ENCODE measurements around the gene ELOB. TPM values are rescaled to one million over a fixed set of nuclear protein-coding genes. Genes with fewer than 3 reads are reported as not detected.
A peak's percentile ranks its signal among the peaks of the same experiment; 100 is the strongest.

ELOB gene
- 100 to 1,000 TPM; 209 to 336 TPM for total RNA-seq
- long read RNA-seq, transcript ELOB-203 (4 exons, 991 nt): major isoform, 170 of 204 reads
- long read RNA-seq, transcript ELOB-202 (3 exons, 997 nt): minor isoform, 25 of 204 reads
- long read RNA-seq, partial matches to known transcripts: 2 of 204 reads
- long read RNA-seq, other reads (novel, unspliced or antisense): 5 of 204 reads

DNA sequence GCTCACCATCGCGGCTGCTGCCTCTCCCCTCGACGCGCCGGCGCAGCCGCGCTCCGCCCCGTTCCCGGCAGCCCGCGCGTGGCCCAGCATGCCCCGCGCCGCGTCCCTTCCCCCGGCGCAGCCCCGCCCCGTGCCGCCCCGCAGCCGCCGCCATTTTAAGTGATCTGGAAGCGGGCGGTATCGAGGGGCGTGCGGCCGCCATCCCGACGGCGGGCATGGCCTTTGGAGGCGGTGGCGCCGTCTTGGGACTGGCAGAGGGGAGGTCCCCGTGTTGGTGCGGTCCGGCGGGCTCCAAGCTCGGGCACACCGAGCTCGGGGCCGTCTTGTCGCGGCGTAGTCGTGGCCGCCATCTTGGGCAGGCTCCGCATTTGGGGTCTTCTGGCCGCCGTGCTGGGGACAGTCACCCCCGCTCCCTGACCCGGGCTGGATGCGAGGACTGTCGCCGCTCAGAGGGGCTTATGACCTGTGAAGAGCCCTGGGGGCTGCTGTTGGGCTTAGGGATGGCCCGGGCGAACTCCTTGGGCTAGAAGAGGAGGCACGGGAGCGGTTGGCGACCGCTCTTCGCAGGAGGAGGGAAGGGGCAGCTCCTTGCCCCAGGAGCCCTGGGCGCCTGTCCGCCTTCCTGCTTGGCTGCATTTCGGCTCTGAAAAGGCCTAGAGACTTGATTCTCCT lies at the start of gene ELOB:
ELOB (minus strand) TSS at position 50 of the 672 bp plus-strand sequence; CDS start at position 9, 41 bp downstream.
- DNase-seq: peak; percentile 82 to 91
- intact Hi-C loops (cut with DNase I, micrococcal nuclease): no loop called here

DNA sequence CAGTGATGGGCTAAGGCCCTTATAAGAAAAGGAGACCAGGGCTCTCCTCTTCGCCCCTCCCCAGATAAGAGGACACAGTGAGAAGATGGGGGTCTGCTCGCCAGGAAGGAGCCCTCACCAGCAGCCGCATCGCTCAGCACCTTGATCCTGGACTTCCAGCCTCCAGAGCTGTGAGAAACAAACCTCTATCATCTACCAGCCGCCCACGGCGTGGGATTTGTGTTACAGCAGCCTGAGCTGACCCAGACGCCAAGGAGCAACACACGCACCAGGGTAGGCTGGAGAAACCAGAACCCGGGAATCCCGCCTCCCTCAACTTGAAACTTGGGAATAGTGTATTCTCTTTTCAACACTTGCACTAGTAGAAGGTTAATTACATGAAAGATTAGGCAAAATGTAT lies 48.8 kb upstream of the ELOB start:
- no peak for DNase-seq
- intact Hi-C loops (cut with DNase I, micrococcal nuclease): no loop called here
- ATAC-seq: no peak

More for the DNA sequence above, at the start of gene ELOB:
- ATAC-seq: peak; percentile 89

DNA sequence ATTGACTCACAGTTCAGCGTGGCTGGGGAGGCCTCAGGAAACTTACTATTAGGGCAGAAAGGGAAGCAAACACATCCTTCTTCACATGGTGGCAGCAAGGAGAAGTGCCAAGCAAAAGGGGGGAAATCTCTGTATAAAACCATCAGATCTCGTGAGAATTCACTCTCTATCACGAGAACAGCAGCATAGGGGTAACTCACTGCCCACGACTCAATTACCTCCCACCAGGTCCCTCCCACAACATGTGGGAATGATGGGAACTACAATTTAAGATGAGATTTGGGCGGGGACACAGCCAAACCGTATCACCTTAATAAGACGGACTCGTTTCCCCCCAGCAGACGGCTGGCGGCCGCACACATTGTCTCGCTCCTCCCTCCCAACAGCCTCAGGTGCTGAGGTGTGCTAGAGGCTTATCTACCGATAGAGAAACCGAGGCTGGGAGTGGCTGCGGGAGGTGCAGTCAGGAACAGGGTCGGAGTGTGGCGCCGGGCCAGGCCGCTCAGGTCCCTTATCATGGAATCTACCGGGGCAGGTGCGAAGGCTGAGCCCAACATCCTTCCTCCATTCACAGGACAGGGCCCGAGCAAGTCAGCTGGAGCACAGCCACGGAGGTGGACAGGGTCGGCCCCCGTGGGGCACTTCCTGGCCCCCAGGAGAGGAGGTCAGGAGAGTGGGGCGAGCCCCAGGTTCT lies 48.1 kb upstream of the ELOB start:
- DNase-seq (no peak), ATAC-seq (no peak)
- intact Hi-C loops (cut with DNase I, micrococcal nuclease): no loop called here

DNA sequence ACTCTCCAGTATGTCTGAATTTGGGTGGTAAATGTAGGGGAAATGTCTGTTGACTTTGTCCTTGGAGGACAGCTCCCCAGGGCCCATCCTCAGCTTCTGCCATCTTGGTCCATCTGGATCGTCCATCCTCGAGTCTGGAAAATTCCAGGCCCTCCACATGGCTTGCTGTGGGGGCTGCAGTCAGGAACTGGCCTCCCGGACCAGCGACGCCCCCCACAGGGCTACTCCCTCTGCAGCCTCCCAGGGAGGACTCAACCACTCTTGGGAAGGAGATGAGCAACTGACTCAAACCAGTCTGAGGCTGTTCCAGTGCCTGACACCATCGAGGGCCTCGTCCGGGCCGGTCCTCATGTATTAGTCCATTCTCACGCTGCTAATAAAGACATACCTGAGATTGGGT lies 47.5 kb upstream of the ELOB start:
- ATAC-seq (no peak), DNase-seq (no peak)
- intact Hi-C loops (cut with DNase I, micrococcal nuclease): no loop called here

DNA sequence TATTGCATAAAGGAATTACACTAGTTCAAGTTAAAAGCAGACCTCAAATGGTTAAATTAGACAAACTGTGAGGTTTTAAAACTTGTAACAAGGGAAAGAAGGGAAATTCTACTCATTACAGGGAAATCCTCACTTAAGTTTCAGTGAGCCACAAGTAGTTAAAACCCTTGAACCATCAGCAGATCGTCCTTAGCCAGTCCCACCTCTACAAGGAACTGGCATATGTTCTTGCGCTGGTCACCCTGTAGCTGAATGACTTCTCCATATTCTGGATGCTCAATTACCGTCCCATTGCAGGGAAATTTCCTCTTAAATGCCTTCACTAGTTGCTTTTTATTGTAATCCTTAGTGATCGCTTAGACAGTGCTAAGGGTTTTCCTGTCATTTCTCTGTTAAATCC lies 45.4 kb upstream of the ELOB start:
- DNase-seq (no peak), ATAC-seq (no peak)
- intact Hi-C loops (cut with DNase I, micrococcal nuclease): no loop called here

DNA sequence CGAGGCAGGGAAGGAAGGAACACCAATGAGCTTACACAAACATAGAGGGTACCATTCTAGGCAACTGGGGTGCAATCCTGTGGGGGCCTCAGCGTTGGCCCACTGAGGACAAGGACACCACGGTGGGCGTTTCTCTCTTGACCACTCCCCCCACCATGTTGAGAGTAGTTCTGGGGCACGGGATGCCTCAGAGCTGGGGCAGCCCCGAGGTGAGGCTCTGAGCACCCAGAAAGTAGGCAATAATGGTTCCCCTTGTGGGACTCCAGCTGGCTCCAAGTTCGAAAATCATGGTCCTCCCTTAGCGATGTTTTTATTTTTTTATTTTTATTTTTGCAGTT lies 45.0 kb upstream of the ELOB start:
- DNase-seq: no peak

DNA sequence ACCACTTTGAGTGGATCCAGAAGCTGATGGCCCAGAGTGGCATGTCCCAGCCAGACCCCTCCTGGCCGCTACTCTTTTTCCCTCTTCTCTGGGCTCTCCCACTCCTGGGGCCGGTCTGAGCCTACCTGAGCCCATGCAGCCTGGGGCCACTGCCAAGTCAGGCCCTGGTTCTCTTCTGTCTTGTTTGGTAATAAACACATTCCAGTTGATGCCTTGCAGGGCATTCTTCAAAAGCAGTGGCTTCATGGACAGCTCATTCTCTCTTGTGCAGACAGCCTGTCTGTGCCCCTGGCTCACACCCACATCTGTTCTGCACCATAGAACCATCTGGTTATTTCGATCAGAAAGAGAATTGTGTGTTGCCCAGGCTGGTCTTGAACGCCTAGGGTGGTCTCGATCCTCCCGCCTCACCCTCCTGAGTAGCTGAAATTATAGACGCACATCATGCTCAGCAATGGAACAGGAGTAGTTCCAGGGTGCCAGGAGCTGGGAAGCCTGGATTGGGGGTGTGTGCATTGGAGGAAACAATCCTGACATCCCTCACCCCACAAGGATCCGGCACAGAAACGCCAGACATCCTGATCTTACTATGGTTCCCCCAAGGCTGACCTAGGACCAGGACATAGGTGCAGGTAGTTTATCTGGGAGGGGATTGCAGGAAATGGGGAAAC lies 44.5 kb upstream of the ELOB start:
- DNase-seq: no peak
- intact Hi-C loops (cut with DNase I, micrococcal nuclease): no loop called here
- ATAC-seq: no peak

More for the DNA sequence above, 45.0 kb upstream of the ELOB start:
- intact Hi-C loops (cut with DNase I, micrococcal nuclease): no loop called here
- no peak for ATAC-seq

DNA sequence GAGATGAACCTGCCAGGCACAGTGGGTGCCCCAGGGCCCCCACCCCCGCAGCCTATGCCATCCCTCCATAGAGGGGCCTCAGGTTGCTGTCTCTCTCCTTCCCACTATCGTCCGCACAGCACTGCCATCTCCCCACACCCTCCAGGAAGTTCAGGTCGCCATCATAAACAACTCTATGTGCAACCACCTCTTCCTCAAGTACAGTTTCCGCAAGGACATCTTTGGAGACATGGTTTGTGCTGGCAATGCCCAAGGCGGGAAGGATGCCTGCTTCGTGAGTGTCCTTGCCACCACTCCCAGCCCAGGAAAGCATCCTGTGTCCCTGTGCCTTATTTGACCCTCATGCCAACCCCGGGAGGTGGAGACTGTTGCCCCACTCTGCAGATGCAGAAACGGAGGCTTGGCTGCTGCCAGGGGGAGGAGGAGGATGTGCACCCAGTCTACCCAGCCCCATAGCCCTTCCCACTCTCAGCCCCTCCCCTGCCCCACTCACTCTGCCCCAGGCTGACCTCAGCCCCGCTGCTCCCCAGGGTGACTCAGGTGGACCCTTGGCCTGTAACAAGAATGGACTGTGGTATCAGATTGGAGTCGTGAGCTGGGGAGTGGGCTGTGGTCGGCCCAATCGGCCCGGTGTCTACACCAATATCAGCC lies 43.9 kb upstream of the ELOB start:
- ATAC-seq (no peak), DNase-seq (no peak)
- intact Hi-C loops (cut with DNase I, micrococcal nuclease): no loop called here

DNA sequence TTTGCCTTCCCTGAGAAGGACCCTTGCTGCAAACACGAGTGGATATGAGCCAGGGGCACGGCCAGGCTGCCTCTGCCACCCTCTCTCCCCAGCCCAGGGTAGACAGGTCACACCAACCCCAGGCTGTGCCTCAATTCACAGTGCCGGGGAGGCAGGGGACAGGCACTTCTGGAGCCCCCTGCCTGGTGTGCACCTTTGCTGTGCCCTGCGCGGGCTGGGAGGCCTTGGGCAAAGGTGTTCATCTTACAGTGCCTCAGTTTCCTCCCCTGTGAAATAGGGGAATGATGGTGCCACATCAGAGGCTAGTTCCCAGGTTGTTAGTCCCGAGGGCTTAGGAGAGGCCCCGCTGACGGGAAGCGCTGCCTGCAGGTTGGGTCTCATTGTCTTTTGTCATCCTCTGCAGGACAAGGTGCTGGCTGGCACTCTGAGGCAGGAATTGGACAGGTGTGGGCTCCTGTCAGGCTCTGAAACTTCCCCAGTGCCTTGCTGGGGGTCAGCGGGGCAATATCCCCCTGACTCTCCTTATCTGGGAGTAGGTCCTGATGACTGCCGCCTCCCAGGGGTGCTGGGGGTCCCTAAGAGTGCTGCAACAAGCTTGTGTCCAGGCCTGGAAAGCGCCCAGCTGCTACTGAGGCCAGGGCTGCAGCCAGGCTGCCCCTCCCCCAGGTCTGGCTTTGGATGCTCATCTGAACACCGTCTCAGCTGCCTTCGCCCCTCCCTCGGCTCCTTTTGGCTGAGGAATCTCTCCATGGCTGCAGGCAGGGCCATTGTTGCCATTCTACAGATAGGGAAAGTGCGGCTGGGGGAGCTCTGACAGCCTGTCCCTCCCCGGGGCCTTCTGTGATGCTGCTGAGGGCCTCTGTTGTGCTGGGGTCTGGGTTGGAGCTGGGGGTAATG lies 43.1 kb upstream of the ELOB start:
- ATAC-seq (no peak), DNase-seq (no peak)
- intact Hi-C loops (cut with DNase I, micrococcal nuclease): no loop called here

DNA sequence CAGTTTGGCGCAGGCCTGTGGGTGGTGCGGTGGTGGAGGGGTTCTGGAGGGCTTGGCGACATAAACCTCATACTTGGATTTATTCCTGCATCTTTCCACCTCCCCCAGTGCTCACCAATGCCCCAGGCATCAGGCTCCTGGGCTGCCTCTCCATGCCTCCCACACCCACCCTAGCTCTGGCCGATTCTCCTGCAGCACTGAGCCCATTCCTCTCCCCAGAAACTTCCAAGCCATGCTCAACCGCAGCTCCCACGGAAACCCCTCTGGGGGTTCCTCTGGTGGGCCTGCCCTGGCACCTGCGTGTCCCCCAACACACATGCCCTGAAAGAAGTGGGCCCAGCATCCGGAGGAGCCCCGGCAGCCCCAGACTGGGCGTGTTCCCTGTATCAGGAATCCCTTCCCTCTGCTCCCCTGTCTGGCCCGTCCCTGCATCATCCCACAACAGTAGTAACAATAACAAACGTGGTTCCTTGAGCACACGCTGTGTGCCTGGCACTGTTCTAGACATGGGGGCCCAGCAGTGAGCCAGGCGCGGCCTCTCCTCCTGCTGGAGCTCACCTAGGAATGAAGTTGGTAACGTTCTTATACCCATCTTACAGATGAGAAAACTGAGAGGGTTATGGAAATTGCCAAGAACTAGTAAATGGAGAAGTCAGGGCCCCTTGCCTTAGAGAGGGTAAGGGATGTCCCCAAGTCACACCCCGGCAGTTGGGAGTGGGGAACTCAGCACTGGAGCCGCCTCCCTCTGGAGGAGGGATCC lies 42.3 kb upstream of the ELOB start:
- ATAC-seq (no peak), DNase-seq (no peak)
- intact Hi-C loops (cut with DNase I, micrococcal nuclease): no loop called here

DNA sequence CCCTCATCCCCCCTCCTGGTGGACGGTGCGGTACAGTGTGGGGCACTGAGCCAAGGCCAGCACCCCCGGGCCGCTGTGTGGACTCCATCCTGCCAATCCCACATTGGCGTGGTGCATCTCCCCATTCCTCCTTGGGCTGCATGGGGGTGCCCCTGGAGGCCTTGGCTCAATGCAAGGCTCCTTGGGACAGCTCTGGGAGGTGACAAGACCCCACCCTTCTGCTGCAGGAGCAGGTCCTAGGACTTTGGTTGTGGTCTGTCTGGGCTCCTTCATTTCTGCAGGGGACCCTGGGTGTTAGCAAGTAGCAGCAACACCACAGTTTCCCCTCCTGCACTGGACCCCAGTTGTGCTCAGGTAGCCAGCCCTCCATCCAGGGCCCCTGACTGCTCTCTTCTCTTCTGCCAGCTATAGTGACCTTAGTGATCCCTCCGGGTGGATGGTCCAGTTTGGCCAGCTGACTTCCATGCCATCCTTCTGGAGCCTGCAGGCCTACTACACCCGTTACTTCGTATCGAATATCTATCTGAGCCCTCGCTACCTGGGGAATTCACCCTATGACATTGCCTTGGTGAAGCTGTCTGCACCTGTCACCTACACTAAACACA lies 41.3 kb upstream of the ELOB start:
- DNase-seq (peak in 1 of 2 donors; percentile 1), ATAC-seq (no peak)
- intact Hi-C loops (cut with DNase I, micrococcal nuclease): no loop called here

DNA sequence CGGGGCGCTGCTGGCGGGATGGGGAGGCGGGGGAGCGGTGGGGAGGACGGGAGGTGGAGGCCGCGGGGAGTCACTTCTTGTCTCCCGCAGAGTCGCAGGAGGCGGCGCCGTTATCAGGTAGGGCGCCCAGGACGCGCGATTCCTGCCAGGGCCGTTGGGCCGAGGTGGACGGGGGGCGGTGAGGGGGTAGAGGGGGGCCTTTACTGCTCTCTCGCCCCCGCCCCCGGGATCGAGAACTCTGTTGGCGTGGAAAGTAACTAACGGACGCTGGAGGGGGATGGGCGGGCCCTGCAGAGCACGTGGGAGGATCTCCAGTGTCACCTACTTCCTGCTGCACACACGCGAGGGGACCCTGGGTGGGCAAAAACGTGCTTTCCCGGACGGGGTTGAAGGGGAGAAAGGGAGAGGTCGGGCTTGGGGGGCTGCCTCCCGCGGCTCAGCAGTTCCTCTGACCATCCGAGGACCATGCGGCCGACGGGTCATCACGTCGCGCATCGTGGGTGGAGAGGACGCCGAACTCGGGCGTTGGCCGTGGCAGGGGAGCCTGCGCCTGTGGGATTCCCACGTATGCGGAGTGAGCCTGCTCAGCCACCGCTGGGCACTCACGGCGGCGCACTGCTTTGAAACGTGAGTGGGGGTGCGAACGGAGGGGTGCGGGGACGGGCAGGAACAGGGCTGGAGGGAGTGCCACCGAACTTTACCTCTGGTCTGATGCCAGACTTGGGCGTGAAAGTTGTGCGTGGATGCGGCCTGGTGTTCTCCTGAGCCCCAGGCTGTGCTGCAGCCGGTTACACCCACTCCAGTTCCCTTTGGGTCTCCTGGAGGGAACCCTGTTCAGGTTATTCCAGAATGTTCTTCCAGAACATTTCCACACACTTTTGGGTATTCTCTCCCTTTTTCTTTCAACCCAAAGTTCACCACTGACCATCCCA lies 40.5 kb upstream of the ELOB start:
- intact Hi-C loops (cut with DNase I, micrococcal nuclease): no loop called here
- DNase-seq (peak in 1 of 2 donors; percentile 9), ATAC-seq (peak; percentile 37)

DNA sequence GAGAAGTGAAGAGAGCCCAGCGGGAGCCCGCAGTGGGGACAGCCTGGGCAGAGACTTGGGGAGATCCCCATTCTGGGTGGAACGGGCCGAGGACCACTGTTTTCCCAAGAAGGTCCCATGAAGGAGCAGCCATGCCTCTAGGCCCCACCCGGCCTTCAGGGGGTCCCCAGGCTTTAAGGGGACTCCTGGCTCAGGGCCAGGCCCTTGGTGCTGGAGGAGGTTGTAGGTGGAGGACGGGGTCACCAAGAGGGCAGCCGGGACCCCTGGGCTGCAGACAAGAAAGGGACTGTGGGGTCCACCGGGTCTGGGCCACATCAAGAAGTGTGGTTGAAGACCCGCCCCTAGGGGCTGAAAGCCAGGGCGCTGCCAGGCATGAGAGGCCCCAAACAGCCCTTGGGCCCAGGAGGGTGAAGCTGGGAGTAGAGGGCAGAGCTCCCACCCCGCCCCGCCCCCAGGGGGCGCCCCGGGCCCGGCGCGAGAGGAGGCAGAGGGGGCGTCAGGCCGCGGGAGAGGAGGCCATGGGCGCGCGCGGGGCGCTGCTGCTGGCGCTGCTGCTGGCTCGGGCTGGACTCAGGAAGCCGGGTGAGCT lies 39.8 kb upstream of the ELOB start, which contains the start of gene PRSS21:
PRSS21 (plus strand) TSS at position 487 of the 589 bp plus-strand sequence; CDS start at position 519, 32 bp downstream.
- intact Hi-C loops (cut with DNase I, micrococcal nuclease): no loop called here
- ATAC-seq (peak; percentile 45), DNase-seq (no peak)

DNA sequence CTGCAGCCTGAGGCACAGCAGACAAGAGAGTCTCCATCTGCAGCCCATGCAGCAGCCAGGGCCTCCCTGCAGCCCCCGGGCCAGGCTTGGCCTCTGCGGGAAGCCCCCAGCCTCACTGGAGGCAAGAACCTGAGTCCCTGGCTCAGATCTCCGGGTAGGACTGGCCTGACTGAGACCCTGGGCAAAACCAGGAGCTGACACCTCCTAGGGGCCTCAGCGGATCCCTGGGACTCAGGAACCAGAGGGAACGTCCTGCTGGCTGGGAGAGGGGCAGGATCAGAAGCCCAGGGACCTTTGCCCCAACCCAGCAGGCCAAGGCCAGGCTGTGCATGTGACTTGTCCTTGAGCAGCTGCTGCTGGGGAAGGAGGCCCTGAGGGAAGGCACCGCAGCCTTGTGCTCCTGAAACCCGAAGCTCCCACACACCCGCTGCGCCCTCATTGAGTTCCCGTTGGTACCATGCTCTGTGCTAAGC lies 38.3 kb upstream of the ELOB start:
- DNase-seq: no peak
- ATAC-seq: no peak
- intact Hi-C loops (cut with DNase I, micrococcal nuclease): no loop called here

DNA sequence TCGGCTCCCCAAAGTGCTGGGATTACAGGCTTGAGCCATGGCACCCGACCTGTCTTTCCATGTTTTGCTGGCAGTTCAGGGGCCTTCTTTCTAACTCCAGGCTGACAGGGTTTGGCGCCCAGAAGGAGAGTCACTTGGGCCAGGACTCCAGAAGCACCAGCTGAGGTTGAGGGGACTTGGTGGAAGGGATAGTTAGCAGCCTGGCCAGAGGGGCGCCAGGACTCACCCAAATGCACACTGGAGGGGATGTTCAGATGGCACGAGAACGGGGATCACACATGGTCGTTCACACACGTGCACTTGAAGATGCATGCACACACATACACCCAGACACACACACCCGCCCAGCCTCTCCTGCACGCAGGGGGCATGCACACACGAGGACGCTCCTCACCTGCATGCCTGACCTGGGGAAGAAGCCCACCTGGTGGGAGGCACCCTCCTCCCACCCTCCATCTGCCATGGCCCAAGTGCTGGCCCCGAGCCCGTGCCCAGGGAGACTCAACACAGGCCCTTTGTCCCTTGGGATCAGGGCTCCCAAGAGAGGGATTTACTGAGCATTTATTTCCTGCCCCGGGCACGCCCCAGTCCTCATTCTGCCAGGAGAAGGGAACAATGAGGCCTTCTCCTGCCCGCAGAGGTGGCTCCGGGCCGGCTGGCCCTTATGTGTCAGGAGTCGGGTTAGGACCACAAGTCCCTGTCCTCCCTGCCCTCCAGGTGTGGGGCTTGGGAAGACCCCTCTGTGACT lies 37.6 kb upstream of the ELOB start:
- ATAC-seq (no peak), DNase-seq (peak in 1 of 2 donors; percentile 11)
- intact Hi-C loops (cut with DNase I, micrococcal nuclease): no loop called here
